ENCODE data around the gene CPA5. TPM values are rescaled to one million over a fixed set of nuclear protein-coding genes. Genes with fewer than 3 reads are reported as not detected.

CPA5 gene
- total RNA-seq, 1 donor: not detected

DNA sequence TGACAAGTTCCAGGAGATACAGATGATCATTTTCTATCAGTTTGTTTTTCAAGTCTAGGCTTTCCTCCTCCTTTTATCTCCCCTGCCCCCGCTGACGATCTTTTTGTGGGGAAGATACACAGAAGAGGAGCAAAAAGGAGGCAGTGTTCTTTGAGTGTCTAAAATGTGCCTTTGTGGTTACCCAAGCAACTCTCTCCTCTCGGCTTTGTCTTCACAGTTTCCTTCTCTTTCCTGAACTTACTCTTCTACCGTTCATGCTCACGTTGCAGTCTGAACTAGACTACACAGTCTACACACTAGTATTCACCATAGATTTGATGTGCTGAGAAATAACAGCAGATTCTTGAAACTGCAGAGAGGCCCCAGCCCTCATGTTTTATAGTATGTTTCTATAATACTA, 72.6 kb downstream of the CPA5 start:
- TF ChIP-seq, protein P1, sequence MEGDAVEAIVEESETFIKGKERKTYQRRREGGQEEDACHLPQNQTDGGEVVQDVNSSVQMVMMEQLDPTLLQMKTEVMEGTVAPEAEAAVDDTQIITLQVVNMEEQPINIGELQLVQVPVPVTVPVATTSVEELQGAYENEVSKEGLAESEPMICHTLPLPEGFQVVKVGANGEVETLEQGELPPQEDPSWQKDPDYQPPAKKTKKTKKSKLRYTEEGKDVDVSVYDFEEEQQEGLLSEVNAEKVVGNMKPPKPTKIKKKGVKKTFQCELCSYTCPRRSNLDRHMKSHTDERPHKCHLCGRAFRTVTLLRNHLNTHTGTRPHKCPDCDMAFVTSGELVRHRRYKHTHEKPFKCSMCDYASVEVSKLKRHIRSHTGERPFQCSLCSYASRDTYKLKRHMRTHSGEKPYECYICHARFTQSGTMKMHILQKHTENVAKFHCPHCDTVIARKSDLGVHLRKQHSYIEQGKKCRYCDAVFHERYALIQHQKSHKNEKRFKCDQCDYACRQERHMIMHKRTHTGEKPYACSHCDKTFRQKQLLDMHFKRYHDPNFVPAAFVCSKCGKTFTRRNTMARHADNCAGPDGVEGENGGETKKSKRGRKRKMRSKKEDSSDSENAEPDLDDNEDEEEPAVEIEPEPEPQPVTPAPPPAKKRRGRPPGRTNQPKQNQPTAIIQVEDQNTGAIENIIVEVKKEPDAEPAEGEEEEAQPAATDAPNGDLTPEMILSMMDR (IDR thresholded peaks at IDR 0.05; ENCODE audit: insufficient read depth, low read depth, low read length): no peak
- no peak for DNase-seq (ENCODE audit: low read depth)
- no peak overlapping the region for H3K4me3 ChIP-seq (ENCODE audit: low read depth, low read length)

DNA sequence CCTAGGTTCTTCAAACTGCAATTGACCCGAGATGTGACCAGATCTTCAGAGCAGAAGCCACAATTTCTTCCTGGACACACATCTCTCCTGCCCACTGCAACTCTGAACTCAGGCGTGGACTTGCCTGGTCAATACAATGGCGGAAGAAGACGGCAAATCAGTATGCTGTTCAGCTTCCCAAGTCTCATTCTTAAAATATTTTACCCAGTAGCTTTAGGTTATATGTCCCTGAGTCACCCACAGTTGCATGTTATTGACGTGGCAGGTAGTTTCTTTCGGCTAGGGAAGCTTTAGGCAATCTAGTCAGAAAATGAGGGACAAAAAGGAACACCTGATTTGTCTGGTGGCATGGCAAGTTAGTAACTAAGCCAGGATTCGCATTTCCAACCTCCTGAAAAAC, 73.7 kb downstream of the CPA5 start:
- H3K4me3 ChIP-seq (ENCODE audit: low read depth, low read length): no peak overlapping the region
- TF ChIP-seq, protein P1 (IDR thresholded peaks at IDR 0.05; ENCODE audit: insufficient read depth, low read depth, low read length): no peak
- DNase-seq (ENCODE audit: low read depth): no peak

Other genes starting within 250 kb of the CPA5 start
- 16.4 and 16.8 TPM in 2 replicates for gene TMEM209, start 139.4 kb upstream of the CPA5 start, total RNA-seq
- gene SSMEM1, start 137.0 kb upstream of the CPA5 start, total RNA-seq: under 0.01 and 0.43 TPM in 2 replicates
- 0.32 TPM in 1 of 2 replicates, not detected in the other for gene CPA2, start 78.0 kb upstream of the CPA5 start, total RNA-seq
- gene CPA4, start 51.7 kb upstream of the CPA5 start, total RNA-seq: 22.5 and 90.2 TPM in 2 replicates
- 0.32 and 0.86 TPM in 2 replicates for gene CPA1, start 35.7 kb downstream of the CPA5 start, total RNA-seq
- gene CEP41, start 96.2 kb downstream of the CPA5 start, total RNA-seq: 9.7 and 12.5 TPM in 2 replicates
- 302 and 606 TPM in 2 replicates for gene MEST, start 147.3 kb downstream of the CPA5 start, total RNA-seq